GM23338 (cell line): ENCODE measurements around the gene OLIG3. TPM values are rescaled to one million over a fixed set of nuclear protein-coding genes. Genes with fewer than 3 reads are reported as not detected.

Source experiments
- ATAC-seq: fragments of 200-7000 bp; cut with Tn5 transposase; 3 replicates; pipeline ENCODE4 v1.9.1; 2020
- DNase-seq: peaks from one replicate; pipeline ENCODE4 v3.0.0-alpha.2; 2015; ENCODE audit warnings: low spot score
- H2AFZ ChIP-seq: fragments of 200-600 bp; sonication (generic); 2 replicates; pipeline ENCODE4 v1.8.0; 2016; ENCODE audit warnings: antibody characterized with exemption, mild to moderate bottlenecking, moderate library complexity
- H3F3A ChIP-seq: fragments of 200-600 bp; sonication (generic); replicated peaks from 2 replicates; pipeline ENCODE4 v1.8.0; 2017; ENCODE audit warnings: antibody characterized with exemption, mixed run types, low read depth
- H3K27ac ChIP-seq: fragments of 200-600 bp; sonication (generic); 2 replicates; pipeline ENCODE4 v1.6.1; 2016; ENCODE audit warnings: low read depth
- H3K27me3 ChIP-seq: fragments of 200-600 bp; sonication (generic); 2 replicates; pipeline ENCODE4 v1.8.0; 2016; ENCODE audit warnings: mild to moderate bottlenecking, mixed run types, moderate library complexity; ENCODE audit not compliant: insufficient read depth
- H3K36me3 ChIP-seq: fragments of 200-600 bp; sonication (generic); 2 replicates; pipeline ENCODE4 v1.8.0; 2016; ENCODE audit warnings: mild to moderate bottlenecking; ENCODE audit not compliant: insufficient read depth
- H3K4me1 ChIP-seq: fragments of 200-600 bp; sonication (generic); 2 replicates; pipeline ENCODE4 v1.8.0; 2016; ENCODE audit warnings: mild to moderate bottlenecking, moderate library complexity; ENCODE audit not compliant: insufficient read depth
- H3K4me2 ChIP-seq: fragments of 200-600 bp; sonication (generic); 2 replicates; pipeline ENCODE4 v1.7.1; 2017; ENCODE audit warnings: mixed run types
- H3K4me3 ChIP-seq: fragments of 200-600 bp; sonication (generic); 2 replicates; pipeline ENCODE4 v1.6.1; 2016; ENCODE audit warnings: mixed run types
- H3K79me2 ChIP-seq: fragments of 200-600 bp; sonication (generic); replicated peaks from 2 replicates; pipeline ENCODE4 v1.8.0; 2017; ENCODE audit warnings: mild to moderate bottlenecking; ENCODE audit not compliant: insufficient read depth
- H3K9me2 ChIP-seq: fragments of 200-600 bp; sonication (generic); 2 replicates; pipeline ENCODE4 v1.8.0; 2017; ENCODE audit not compliant: insufficient read depth
- H4K20me1 ChIP-seq: fragments of 200-600 bp; sonication (generic); replicated peaks from 2 replicates; pipeline ENCODE4 v1.8.0; 2017; ENCODE audit warnings: mild to moderate bottlenecking; ENCODE audit not compliant: insufficient read depth
- H3K27ac Mint-ChIP-seq: 2 replicates; pipeline ENCODE4 v1.8.0; 2020; ENCODE audit warnings: inconsistent platforms, mild to moderate bottlenecking, moderate library complexity, mixed read lengths
- H3K27me3 Mint-ChIP-seq: 3 replicates; pipeline ENCODE4 v1.8.0; 2022; ENCODE audit warnings: low read depth, mild to moderate bottlenecking, moderate library complexity, mixed read lengths, inconsistent platforms; ENCODE audit not compliant: insufficient read depth, poor library complexity
- H3K36me3 Mint-ChIP-seq: 3 replicates; pipeline ENCODE4 v1.8.0; 2021; ENCODE audit warnings: low read depth, mild to moderate bottlenecking, inconsistent platforms, moderate library complexity, mixed read lengths
- H3K4me1 Mint-ChIP-seq: 3 replicates; pipeline ENCODE4 v1.8.0; 2020; ENCODE audit warnings: mild to moderate bottlenecking, inconsistent platforms, mixed read lengths
- H3K4me3 Mint-ChIP-seq: 3 replicates; pipeline ENCODE4 v1.8.0; 2021; ENCODE audit warnings: moderate library complexity, mild to moderate bottlenecking, inconsistent platforms, mixed read lengths
- H3K9me3 Mint-ChIP-seq: 3 replicates; pipeline ENCODE4 v1.8.0; 2020; ENCODE audit warnings: moderate library complexity, mild to moderate bottlenecking, inconsistent platforms, mixed read lengths
- CREB1 ChIP-seq: fragments of 250-450 bp; sonication (Bioruptor Pico); IDR thresholded peaks from 2 replicates; pipeline ENCODE4 v1.5.0; 2020; ENCODE audit warnings: low read depth, mild to moderate bottlenecking, moderate library complexity
- EZH2 ChIP-seq: fragments of 200-600 bp; sonication (generic); IDR thresholded peaks from one replicate; pipeline ENCODE4 v1.8.0; 2017; ENCODE audit warnings: antibody characterized with exemption, mild to moderate bottlenecking, low read depth; ENCODE audit not compliant: unreplicated experiment
- EZH2phosphoT487 ChIP-seq: fragments of 200-600 bp; sonication (generic); IDR thresholded peaks from one replicate; pipeline ENCODE4 v1.8.1; 2018; ENCODE audit warnings: antibody characterized with exemption; ENCODE audit not compliant: unreplicated experiment
- JUNB ChIP-seq: IDR thresholded peaks from one replicate; pipeline ENCODE4 v1.6.1; 2016; ENCODE audit warnings: antibody characterized with exemption; ENCODE audit not compliant: unreplicated experiment
- NANOG ChIP-seq: IDR thresholded peaks from 2 replicates; pipeline ENCODE4 v1.6.1; 2016; ENCODE audit warnings: antibody characterized with exemption, borderline replicate concordance
- POLR2AphosphoS5 ChIP-seq: IDR thresholded peaks from 2 replicates; pipeline ENCODE4 v1.6.1; 2016; ENCODE audit warnings: antibody characterized with exemption, low read depth
- STAT1 ChIP-seq: IDR thresholded peaks from one replicate; pipeline ENCODE4 v1.6.1; 2016; ENCODE audit warnings: antibody characterized with exemption; ENCODE audit not compliant: unreplicated experiment
- ZNF114 ChIP-seq: fragments of 250-450 bp; sonication (Bioruptor Pico); IDR thresholded peaks from 2 replicates; pipeline ENCODE4 v1.5.0; 2020; ENCODE audit warnings: mild to moderate bottlenecking, moderate library complexity
- ZNF331 ChIP-seq: fragments of 250-450 bp; sonication (Bioruptor Pico); IDR thresholded peaks from 2 replicates; pipeline ENCODE4 v1.5.0; 2020; ENCODE audit warnings: low read depth, mild to moderate bottlenecking, moderate library complexity
- polyA plus RNA-seq: library from polyadenylated mRNA; unstranded; fragments of >200 nt; fragmentation: Nextera tagmentation; extraction: Ambion mirVana; gene quantifications from 2 replicates; pipeline ENCODE4 v1.2.1, GENCODE V29; 2016
- total RNA-seq: library from RNA; depleted of rRNA; stranded (reverse); fragments of >200 nt; shearing (Covaris generic); gene quantifications from 2 replicates; pipeline ENCODE4 v1.2.3, GENCODE V29; 2014
- TF ChIP-seq, protein P1 (sequence below): fragments of 250-450 bp; sonication (Bioruptor Pico); IDR thresholded peaks from 2 replicates; pipeline ENCODE4 v1.5.0; 2020; ENCODE audit warnings: mild to moderate bottlenecking, moderate library complexity
- TF ChIP-seq, protein P2 (sequence below), 2 experiments: fragments of 200-600 bp in 1 of 2; sonication (generic) in 1 of 2; conservative IDR thresholded peaks; 2 replicates each; pipeline versions ENCODE4 v1.5.1 to v1.6.1; 2016 to 2017; ENCODE audit warnings: antibody characterized with exemption in 2 of 2, low read depth in 2 of 2, mild to moderate bottlenecking in 2 of 2, moderate library complexity in 1 of 2
- TF ChIP-seq, protein P3 (sequence below): IDR thresholded peaks from 2 replicates; pipeline ENCODE4 v1.6.1; 2016; ENCODE audit warnings: antibody characterized with exemption
- TF ChIP-seq, protein P4 (sequence below): IDR thresholded peaks from one replicate; pipeline ENCODE4 v1.6.1; 2018; ENCODE audit warnings: antibody characterized with exemption; ENCODE audit not compliant: unreplicated experiment

OLIG3 gene
- total and polyA plus RNA-seq, 2 experiments from 2014 or later = 0.10 to 1.1 TPM

DNA sequence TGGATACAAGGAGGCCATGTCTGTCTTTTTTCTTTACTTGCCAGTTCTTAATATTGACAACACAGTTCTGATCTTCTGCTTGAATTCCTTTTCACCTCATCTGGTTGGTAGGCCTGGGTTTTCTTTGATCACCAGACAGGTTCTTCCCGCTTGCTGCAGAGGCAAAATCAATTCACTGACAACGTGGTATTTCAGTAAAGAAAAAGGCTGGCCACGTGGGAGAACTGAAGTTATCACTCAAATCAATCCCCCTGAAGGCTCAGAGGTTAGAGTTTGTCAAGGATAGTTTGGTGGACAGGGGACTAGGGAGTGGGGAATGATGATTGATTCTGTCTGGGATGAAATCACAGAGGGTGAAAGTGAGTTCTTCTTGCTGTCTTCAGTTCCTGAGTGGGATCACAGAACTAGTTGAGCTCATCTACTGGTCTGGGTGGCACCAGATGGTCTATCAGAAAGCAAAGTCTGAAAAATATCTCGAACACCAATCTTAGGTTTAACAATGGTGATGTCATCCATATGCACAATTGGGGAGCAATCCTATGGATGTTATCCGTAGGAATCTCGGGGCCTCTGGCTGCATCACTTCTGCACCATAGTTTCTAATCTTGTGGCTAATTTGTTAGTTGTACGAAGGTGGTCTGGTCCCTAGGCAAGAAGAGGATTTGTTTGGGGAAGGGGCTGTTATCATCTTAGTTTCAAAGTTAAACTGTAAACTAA, 37.3 kb upstream of the OLIG3 start:
- no peaks in the 10 kb centered on the region for H3F3A ChIP-seq
- H3K4me3 Mint-ChIP-seq = no peak overlapping the region
- H3K4me2 ChIP-seq = no peak overlapping the region
- peaks cover 2% of the 10 kb centered on the region for H3K27me3 Mint-ChIP-seq
- H3K27ac ChIP-seq = no peak overlapping the region
- no peaks in the 10 kb centered on the region; the same call in 2 of the 3 replicates for H3K36me3 Mint-ChIP-seq
- H4K20me1 ChIP-seq = no peaks in the 10 kb centered on the region
- ATAC-seq (no peak), DNase-seq (no peak)
- H3K27ac Mint-ChIP-seq = no peak overlapping the region
- H3K79me2 ChIP-seq = no peaks in the 10 kb centered on the region
- peaks cover 7% of the 10 kb centered on the region; the same call in 2 of the 3 replicates for H3K9me3 Mint-ChIP-seq
- H3K36me3 ChIP-seq = no peaks in the 10 kb centered on the region
- no peaks in the 10 kb centered on the region for H3K27me3 ChIP-seq
- no peaks in the 10 kb centered on the region for H3K4me1 ChIP-seq
- H2AFZ ChIP-seq = no peak overlapping the region
- no peak overlapping the region for H3K4me3 ChIP-seq
- no peaks in the 10 kb centered on the region for H3K9me2 ChIP-seq
- TF ChIP-seq ZNF331 (CRISPR knock-in tag) = no peak
- no peak for TF ChIP-seq NANOG
- TF ChIP-seq, protein P1, sequence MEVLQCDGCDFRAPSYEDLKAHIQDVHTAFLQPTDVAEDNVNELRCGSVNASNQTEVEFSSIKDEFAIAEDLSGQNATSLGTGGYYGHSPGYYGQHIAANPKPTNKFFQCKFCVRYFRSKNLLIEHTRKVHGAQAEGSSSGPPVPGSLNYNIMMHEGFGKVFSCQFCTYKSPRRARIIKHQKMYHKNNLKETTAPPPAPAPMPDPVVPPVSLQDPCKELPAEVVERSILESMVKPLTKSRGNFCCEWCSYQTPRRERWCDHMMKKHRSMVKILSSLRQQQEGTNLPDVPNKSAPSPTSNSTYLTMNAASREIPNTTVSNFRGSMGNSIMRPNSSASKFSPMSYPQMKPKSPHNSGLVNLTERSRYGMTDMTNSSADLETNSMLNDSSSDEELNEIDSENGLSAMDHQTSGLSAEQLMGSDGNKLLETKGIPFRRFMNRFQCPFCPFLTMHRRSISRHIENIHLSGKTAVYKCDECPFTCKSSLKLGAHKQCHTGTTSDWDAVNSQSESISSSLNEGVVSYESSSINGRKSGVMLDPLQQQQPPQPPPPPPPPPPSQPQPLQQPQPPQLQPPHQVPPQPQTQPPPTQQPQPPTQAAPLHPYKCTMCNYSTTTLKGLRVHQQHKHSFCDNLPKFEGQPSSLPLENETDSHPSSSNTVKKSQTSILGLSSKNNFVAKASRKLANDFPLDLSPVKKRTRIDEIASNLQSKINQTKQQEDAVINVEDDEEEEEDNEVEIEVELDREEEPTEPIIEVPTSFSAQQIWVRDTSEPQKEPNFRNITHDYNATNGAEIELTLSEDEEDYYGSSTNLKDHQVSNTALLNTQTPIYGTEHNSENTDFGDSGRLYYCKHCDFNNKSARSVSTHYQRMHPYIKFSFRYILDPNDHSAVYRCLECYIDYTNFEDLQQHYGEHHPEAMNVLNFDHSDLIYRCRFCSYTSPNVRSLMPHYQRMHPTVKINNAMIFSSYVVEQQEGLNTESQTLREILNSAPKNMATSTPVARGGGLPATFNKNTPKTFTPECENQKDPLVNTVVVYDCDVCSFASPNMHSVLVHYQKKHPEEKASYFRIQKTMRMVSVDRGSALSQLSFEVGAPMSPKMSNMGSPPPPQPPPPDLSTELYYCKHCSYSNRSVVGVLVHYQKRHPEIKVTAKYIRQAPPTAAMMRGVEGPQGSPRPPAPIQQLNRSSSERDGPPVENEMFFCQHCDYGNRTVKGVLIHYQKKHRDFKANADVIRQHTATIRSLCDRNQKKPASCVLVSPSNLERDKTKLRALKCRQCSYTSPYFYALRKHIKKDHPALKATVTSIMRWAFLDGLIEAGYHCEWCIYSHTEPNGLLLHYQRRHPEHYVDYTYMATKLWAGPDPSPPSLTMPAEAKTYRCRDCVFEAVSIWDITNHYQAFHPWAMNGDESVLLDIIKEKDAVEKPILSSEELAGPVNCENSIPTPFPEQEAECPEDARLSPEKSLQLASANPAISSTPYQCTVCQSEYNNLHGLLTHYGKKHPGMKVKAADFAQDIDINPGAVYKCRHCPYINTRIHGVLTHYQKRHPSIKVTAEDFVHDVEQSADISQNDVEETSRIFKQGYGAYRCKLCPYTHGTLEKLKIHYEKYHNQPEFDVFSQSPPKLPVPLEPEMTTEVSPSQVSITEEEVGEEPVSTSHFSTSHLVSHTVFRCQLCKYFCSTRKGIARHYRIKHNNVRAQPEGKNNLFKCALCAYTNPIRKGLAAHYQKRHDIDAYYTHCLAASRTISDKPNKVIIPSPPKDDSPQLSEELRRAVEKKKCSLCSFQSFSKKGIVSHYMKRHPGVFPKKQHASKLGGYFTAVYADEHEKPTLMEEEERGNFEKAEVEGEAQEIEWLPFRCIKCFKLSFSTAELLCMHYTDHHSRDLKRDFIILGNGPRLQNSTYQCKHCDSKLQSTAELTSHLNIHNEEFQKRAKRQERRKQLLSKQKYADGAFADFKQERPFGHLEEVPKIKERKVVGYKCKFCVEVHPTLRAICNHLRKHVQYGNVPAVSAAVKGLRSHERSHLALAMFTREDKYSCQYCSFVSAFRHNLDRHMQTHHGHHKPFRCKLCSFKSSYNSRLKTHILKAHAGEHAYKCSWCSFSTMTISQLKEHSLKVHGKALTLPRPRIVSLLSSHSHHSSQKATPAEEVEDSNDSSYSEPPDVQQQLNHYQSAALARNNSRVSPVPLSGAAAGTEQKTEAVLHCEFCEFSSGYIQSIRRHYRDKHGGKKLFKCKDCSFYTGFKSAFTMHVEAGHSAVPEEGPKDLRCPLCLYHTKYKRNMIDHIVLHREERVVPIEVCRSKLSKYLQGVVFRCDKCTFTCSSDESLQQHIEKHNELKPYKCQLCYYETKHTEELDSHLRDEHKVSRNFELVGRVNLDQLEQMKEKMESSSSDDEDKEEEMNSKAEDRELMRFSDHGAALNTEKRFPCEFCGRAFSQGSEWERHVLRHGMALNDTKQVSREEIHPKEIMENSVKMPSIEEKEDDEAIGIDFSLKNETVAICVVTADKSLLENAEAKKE (CRISPR knock-in tag) = no peak
- TF ChIP-seq, protein P2, sequence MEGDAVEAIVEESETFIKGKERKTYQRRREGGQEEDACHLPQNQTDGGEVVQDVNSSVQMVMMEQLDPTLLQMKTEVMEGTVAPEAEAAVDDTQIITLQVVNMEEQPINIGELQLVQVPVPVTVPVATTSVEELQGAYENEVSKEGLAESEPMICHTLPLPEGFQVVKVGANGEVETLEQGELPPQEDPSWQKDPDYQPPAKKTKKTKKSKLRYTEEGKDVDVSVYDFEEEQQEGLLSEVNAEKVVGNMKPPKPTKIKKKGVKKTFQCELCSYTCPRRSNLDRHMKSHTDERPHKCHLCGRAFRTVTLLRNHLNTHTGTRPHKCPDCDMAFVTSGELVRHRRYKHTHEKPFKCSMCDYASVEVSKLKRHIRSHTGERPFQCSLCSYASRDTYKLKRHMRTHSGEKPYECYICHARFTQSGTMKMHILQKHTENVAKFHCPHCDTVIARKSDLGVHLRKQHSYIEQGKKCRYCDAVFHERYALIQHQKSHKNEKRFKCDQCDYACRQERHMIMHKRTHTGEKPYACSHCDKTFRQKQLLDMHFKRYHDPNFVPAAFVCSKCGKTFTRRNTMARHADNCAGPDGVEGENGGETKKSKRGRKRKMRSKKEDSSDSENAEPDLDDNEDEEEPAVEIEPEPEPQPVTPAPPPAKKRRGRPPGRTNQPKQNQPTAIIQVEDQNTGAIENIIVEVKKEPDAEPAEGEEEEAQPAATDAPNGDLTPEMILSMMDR (conservative IDR thresholded peaks at IDR 0.05; ENCODE audit: low read depth in 2 of 2) = no peak
- TF ChIP-seq STAT1 = no peak
- no peak for TF ChIP-seq CREB1 (CRISPR knock-in tag)
- TF ChIP-seq EZH2phosphoT487 = no peak
- no peak for TF ChIP-seq POLR2AphosphoS5
- TF ChIP-seq JUNB = no peak
- TF ChIP-seq ZNF114 (CRISPR knock-in tag) = no peak
- TF ChIP-seq, protein P3, sequence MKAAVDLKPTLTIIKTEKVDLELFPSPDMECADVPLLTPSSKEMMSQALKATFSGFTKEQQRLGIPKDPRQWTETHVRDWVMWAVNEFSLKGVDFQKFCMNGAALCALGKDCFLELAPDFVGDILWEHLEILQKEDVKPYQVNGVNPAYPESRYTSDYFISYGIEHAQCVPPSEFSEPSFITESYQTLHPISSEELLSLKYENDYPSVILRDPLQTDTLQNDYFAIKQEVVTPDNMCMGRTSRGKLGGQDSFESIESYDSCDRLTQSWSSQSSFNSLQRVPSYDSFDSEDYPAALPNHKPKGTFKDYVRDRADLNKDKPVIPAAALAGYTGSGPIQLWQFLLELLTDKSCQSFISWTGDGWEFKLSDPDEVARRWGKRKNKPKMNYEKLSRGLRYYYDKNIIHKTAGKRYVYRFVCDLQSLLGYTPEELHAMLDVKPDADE = no peak
- no peak for TF ChIP-seq EZH2
- TF ChIP-seq, protein P4, sequence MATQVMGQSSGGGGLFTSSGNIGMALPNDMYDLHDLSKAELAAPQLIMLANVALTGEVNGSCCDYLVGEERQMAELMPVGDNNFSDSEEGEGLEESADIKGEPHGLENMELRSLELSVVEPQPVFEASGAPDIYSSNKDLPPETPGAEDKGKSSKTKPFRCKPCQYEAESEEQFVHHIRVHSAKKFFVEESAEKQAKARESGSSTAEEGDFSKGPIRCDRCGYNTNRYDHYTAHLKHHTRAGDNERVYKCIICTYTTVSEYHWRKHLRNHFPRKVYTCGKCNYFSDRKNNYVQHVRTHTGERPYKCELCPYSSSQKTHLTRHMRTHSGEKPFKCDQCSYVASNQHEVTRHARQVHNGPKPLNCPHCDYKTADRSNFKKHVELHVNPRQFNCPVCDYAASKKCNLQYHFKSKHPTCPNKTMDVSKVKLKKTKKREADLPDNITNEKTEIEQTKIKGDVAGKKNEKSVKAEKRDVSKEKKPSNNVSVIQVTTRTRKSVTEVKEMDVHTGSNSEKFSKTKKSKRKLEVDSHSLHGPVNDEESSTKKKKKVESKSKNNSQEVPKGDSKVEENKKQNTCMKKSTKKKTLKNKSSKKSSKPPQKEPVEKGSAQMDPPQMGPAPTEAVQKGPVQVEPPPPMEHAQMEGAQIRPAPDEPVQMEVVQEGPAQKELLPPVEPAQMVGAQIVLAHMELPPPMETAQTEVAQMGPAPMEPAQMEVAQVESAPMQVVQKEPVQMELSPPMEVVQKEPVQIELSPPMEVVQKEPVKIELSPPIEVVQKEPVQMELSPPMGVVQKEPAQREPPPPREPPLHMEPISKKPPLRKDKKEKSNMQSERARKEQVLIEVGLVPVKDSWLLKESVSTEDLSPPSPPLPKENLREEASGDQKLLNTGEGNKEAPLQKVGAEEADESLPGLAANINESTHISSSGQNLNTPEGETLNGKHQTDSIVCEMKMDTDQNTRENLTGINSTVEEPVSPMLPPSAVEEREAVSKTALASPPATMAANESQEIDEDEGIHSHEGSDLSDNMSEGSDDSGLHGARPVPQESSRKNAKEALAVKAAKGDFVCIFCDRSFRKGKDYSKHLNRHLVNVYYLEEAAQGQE = no peak
- H3K4me1 Mint-ChIP-seq = no peaks in the 10 kb centered on the region
